Brain microvascular endothelial cell (primary cell): ENCODE results near the gene ADARB2.

Experiments used
- DNase-seq: peaks from one replicate; pipeline ENCODE4 v3.0.0-alpha.2; 2020
- H3K27ac ChIP-seq: fragments of 250-450 bp; sonication (Bioruptor Pico); 2 replicates; pipeline ENCODE4 v1.5.1; 2020; ENCODE audit warnings: mild to moderate bottlenecking, moderate library complexity
- H3K27me3 ChIP-seq: fragments of 250-450 bp; sonication (Bioruptor Pico); replicated peaks from 2 replicates; pipeline ENCODE4 v1.5.1; 2020; ENCODE audit warnings: mild to moderate bottlenecking
- H3K36me3 ChIP-seq: fragments of 250-450 bp; sonication (Bioruptor Pico); replicated peaks from 2 replicates; pipeline ENCODE4 v1.5.1; 2020; ENCODE audit warnings: mild to moderate bottlenecking
- H3K4me3 ChIP-seq: 2 replicates; pipeline ENCODE4 v1.5.1; 2011; ENCODE audit warnings: low read depth, mild to moderate bottlenecking, control low read depth, low read length, moderate library complexity
- CTCF ChIP-seq: IDR thresholded peaks from 2 replicates; pipeline ENCODE4 v1.5.1; 2011; ENCODE audit warnings: low read depth, mild to moderate bottlenecking, moderate library complexity, low read length, control low read depth, inconsistent platforms; ENCODE audit errors: missing control alignments
- in situ Hi-C: cut with HindIII; loops from 2 replicates; pipeline ENCODE4 v1.10.0; 2017; ENCODE audit warnings: low sequenced_read_pairs, low pct_ligation_motif_present

Gene ADARB2

GRCh38 chr10:1195828-1196227 is 541.5 kb downstream of the ADARB2 start:
- Histone ChIP-seq H3K27me3 (no peaks in the 10 kb centered on the region), H3K36me3 (no peaks in the 10 kb centered on the region), H3K27ac (no peak overlapping the region), H3K4me3 (no peak overlapping the region)
- no peak for DNase-seq
- in situ Hi-C loops: no loop called here
- no peak for TF ChIP-seq CTCF

- TF ChIP-seq CTCF: no peak
- H3K27me3 ChIP-seq: no peaks in the 10 kb centered on the region
- H3K36me3 ChIP-seq: no peaks in the 10 kb centered on the region
- in situ Hi-C loops: no loop called here
- no peak for DNase-seq
- H3K4me3 ChIP-seq: no peak overlapping the region
- H3K27ac ChIP-seq: no peak overlapping the region
Observed at GRCh38 chr10:1194161-1194560, 543.2 kb downstream of the ADARB2 start.

GRCh38 chr10:1193561-1193960 is 543.8 kb downstream of the ADARB2 start:
- Histone ChIP-seq H3K36me3 (no peaks in the 10 kb centered on the region), H3K27ac (no peak overlapping the region), H3K4me3 (no peak overlapping the region), H3K27me3 (no peaks in the 10 kb centered on the region)
- DNase-seq: no peak
- TF ChIP-seq CTCF: no peak
- in situ Hi-C loops: no loop called here

- no peak for DNase-seq
- H3K27me3 ChIP-seq: no peaks in the 10 kb centered on the region
- in situ Hi-C loops: no loop called here
- H3K27ac ChIP-seq: no peak overlapping the region
- no peak overlapping the region for H3K4me3 ChIP-seq
- TF ChIP-seq CTCF: no peak
- H3K36me3 ChIP-seq: no peaks in the 10 kb centered on the region
Observed at GRCh38 chr10:1191752-1192151, 545.6 kb downstream of the ADARB2 start.

GRCh38 chr10:1190791-1191490 is 546.4 kb downstream of the ADARB2 start:
- Histone ChIP-seq H3K27me3 (no peaks in the 10 kb centered on the region), H3K4me3 (no peak overlapping the region), H3K36me3 (no peaks in the 10 kb centered on the region), H3K27ac (no peak overlapping the region)
- no peak for DNase-seq
- in situ Hi-C loops: no loop called here
- no peak for TF ChIP-seq CTCF

GRCh38 chr10:1190052-1190395 is 547.3 kb downstream of the ADARB2 start:
- DNase-seq: no peak
- no peak overlapping the region for H3K27ac ChIP-seq
- TF ChIP-seq CTCF: no peak
- H3K27me3 ChIP-seq: no peaks in the 10 kb centered on the region
- in situ Hi-C loops: no loop called here
- no peaks in the 10 kb centered on the region for H3K36me3 ChIP-seq
- no peak overlapping the region for H3K4me3 ChIP-seq
